ENCODE data around the gene CD274. TPM values are rescaled to one million over a fixed set of nuclear protein-coding genes. Genes with fewer than 3 reads are reported as not detected.

Gene CD274
- total and polyA plus RNA-seq, 2 donors (not counting 3 experiments of a cell fraction or from before 2014, with no cell fraction given), result 25.4 to 26.8 TPM

DNA sequence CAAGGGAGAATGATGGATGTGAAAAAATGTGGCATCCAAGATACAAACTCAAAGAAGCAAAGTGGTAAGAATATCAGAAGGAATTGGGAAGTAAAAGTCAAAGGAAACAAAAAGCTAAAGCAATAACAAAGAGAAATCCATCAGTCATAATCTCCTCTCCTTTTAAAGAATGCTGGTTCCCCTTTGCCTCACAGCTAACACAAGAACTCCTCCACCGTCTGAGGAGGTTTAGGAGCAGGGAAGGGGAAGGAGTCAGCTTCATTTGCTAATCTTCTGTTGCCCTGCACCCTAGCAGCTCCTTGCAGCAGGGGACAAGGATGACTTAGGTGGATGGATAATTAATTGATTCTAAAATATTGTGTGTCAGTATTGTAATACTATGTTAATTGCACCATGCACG lies 16.4 kb downstream of the CD274 start:
- FAIRE-seq, result no peak

More for the DNA sequence above, 16.4 kb downstream of the CD274 start:
- no peaks in the 10 kb centered on the region for H3K9me3 ChIP-seq (replicated peaks; ENCODE audit: control insufficient read depth, insufficient read depth, low read length)
- H3K9ac ChIP-seq (replicated peaks; ENCODE audit: extremely low read depth, insufficient read depth, low read length), result no peak overlapping the region
- peaks cover 24 to 64% of the 10 kb centered on the region in 2 experiments for H3K36me3 ChIP-seq (ENCODE audit: control insufficient read depth in 2 of 2, extremely low read depth in 1 of 2, insufficient read depth in 2 of 2, low read length in 2 of 2)
- ChIA-PET POLR2A (no interaction called here), CTCF (interaction anchor here (0.6 to 1.2 kb wide), 3 partner anchors 13 to 280 kb away, joined by 3 to 4 read pairs (median 3); no protein-coding TSS in a partner anchor)
- dilution Hi-C loops (cut with MboI; ENCODE audit: extremely low pct_ligation_motif_present, low sequenced_read_pairs), result no loop called here
- no peaks in the 10 kb centered on the region for H3K4me1 ChIP-seq (ENCODE audit: control insufficient read depth, extremely low read depth, insufficient read depth, low read length)
- H3K27me3 ChIP-seq (ENCODE audit: control insufficient read depth in 2 of 2, insufficient read depth in 2 of 2, low read length in 2 of 2), result no peaks in the 10 kb centered on the region
- no peak overlapping the region for H2AFZ ChIP-seq (ENCODE audit: low read depth, low read length)
- intact Hi-C loops (cut with micrococcal nuclease), result loop anchor here (1.0 kb wide), 1 partner anchor 37 kb away; no protein-coding TSS in a partner anchor
- no peaks in the 10 kb centered on the region for H4K20me1 ChIP-seq (replicated peaks; ENCODE audit: control insufficient read depth, extremely low read depth, insufficient read depth, low read length)
- H3K27ac ChIP-seq (ENCODE audit: insufficient read depth, low read depth, low read length), result no peak overlapping the region
- no TSS peak for BruUV-seq (replicated peaks)
- no peak overlapping the region for H3K4me2 ChIP-seq (ENCODE audit: insufficient read depth, low read length)
- TF ChIP-seq GATA2 (IDR thresholded peaks at IDR 0.05; ENCODE audit: insufficient read depth, insufficient read length, low read depth, low read length), result no peak
- no peak for TF ChIP-seq POLR2A (IDR thresholded peaks at IDR 0.05; ENCODE audit: low read depth, low read length)
- TF ChIP-seq FOS (IDR thresholded peaks at IDR 0.05; ENCODE audit: borderline replicate concordance, insufficient read depth, low read length), result no peak
- no peak for TF ChIP-seq MYC (IDR thresholded peaks at IDR 0.05; ENCODE audit: low read depth, low read length)
- TF ChIP-seq POLR2AphosphoS5 (IDR thresholded peaks at IDR 0.05; ENCODE audit: insufficient read depth, low read depth, low read length), result no peak
- no peak for TF ChIP-seq JUN (IDR thresholded peaks at IDR 0.05; ENCODE audit: borderline replicate concordance, insufficient read depth, insufficient read length, low read depth)
- TF ChIP-seq, protein P1, sequence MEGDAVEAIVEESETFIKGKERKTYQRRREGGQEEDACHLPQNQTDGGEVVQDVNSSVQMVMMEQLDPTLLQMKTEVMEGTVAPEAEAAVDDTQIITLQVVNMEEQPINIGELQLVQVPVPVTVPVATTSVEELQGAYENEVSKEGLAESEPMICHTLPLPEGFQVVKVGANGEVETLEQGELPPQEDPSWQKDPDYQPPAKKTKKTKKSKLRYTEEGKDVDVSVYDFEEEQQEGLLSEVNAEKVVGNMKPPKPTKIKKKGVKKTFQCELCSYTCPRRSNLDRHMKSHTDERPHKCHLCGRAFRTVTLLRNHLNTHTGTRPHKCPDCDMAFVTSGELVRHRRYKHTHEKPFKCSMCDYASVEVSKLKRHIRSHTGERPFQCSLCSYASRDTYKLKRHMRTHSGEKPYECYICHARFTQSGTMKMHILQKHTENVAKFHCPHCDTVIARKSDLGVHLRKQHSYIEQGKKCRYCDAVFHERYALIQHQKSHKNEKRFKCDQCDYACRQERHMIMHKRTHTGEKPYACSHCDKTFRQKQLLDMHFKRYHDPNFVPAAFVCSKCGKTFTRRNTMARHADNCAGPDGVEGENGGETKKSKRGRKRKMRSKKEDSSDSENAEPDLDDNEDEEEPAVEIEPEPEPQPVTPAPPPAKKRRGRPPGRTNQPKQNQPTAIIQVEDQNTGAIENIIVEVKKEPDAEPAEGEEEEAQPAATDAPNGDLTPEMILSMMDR (IDR thresholded peaks at IDR 0.05; ENCODE audit: extremely low read depth in 1 of 2, insufficient read depth in 1 of 2, low read depth in 1 of 2, low read length in 2 of 2), result no peak
- TF ChIP-seq MAX (IDR thresholded peaks at IDR 0.05; ENCODE audit: insufficient read depth, insufficient read length), result no peak
- TF ChIP-seq EZH2 (IDR thresholded peaks at IDR 0.05; ENCODE audit: borderline replicate concordance, low read depth, low read length, severe bottlenecking), result no peak
- H3K79me2 ChIP-seq (ENCODE audit: control insufficient read depth, insufficient read depth, low read length), result no peaks in the 10 kb centered on the region
- no peak for DNase-seq (ENCODE audit: low read depth, low spot score)
- no peaks in the 10 kb centered on the region for H3K9me1 ChIP-seq (replicated peaks; ENCODE audit: control insufficient read depth, extremely low read depth, insufficient read depth, low read length)
- no peak overlapping the region for H3K4me3 ChIP-seq (replicated peaks in 1 of 3; ENCODE audit: insufficient read depth in 1 of 3, low read depth in 1 of 3, low read length in 3 of 3)

Data from endothelial cell of umbilical vein (primary cell).